ENCODE data around the gene FDXACB1. TPM values are rescaled to one million over a fixed set of nuclear protein-coding genes. Genes with fewer than 3 reads are reported as not detected.

FDXACB1 gene
- total and polyA plus RNA-seq, 9 of the 15 experiments (the other 6 are each of a cell fraction or from before 2014, with no cell fraction given): 3.2 to 7.5 (median 5.3) TPM

- in situ Hi-C loops (cut with MboI): no loop called here
- Histone ChIP-seq H3K4me1 (replicated peaks in 1 of 2; ENCODE audit: control insufficient read depth in 2 of 2, insufficient read depth in 2 of 2, low read length in 2 of 2) (peaks cover 11 to 13% of the 10 kb centered on the region in 2 experiments), H3K27me3 (ENCODE audit: control insufficient read depth in 2 of 2, insufficient read depth in 2 of 2, low read length in 2 of 2) (no peaks in the 10 kb centered on the region), H3K9me3 (replicated peaks; ENCODE audit: control insufficient read depth, insufficient read depth, low read depth, low read length) (no peaks in the 10 kb centered on the region), H3K36me3 (ENCODE audit: control insufficient read depth, insufficient read depth, low read length) (no peaks in the 10 kb centered on the region), H3K4me3 (no peak within 1 kb of the TSS), H3K27ac (ENCODE audit: extremely low read depth, low read depth, low read length) (peak within 1 kb of the TSS; percentile 28; the same call in 2 of the 3 replicates), H3K9me1 (ENCODE audit: control insufficient read depth, insufficient read depth, low read length) (no peaks in the 10 kb centered on the region), H2AFZ (ENCODE audit: low read depth, low read length) (peak within 1 kb of the TSS; percentile 88), H3K79me2 (ENCODE audit: control insufficient read depth, insufficient read depth, low read length) (no peaks in the 10 kb centered on the region), H3K4me2 (ENCODE audit: insufficient read depth, low read length) (peak within 1 kb of the TSS; percentile 38), H4K20me1 (replicated peaks; ENCODE audit: control insufficient read depth, insufficient read depth, low read length) (no peaks in the 10 kb centered on the region), H3K9ac (ENCODE audit: insufficient read depth in 1 of 2, low read depth in 2 of 2, low read length in 2 of 2) (peak within 1 kb of the TSS; percentile 19 to 38; a peak in 2 of 4 replicates)
- intact Hi-C loops (cut with micrococcal nuclease): no loop called here
- ATAC-seq: peak; percentile 73
- ChIA-PET POLR2A (interaction anchor here (1.1 kb wide), 1 partner anchor 17 kb away, joined by 3 read pairs; no protein-coding TSS in a partner anchor), CTCF (ENCODE audit: low intra/inter-chr PET ratio) (no interaction called here)
- 53% methylated on average over 14 of the region's 19 CpGs for WGBS (ENCODE audit: insufficient coverage, low coverage, missing lambda C conversion rate)
- DNase-seq (ENCODE audit: extremely low read depth in 1 of 4, low spot score in 3 of 4): peak in 2 of 4 experiments; percentile 40 to 51
- FAIRE-seq: no peak
- no TSS peak for BruUV-seq (replicated peaks)
- TF ChIP-seq ZKSCAN1 (IDR thresholded peaks at IDR 0.05; ENCODE audit: low read depth, low read length): no peak
- TF ChIP-seq ZFX (CRISPR knock-in tag; IDR thresholded peaks at IDR 0.05): 0 out of 2 replicates have a peak, but pooled peaks have one; percentile 18
- no peak for TF ChIP-seq GATAD2B (IDR thresholded peaks at IDR 0.05; ENCODE audit: borderline replicate concordance)
- no peak for TF ChIP-seq SMAD4 (CRISPR knock-in tag; conservative IDR thresholded peaks at IDR 0.05)
- no peak for TF ChIP-seq NR1H2 (CRISPR knock-in tag; IDR thresholded peaks at IDR 0.05)
- TF ChIP-seq ETV6 (IDR thresholded peaks at IDR 0.05; ENCODE audit: borderline replicate concordance in 1 of 2, low read depth in 2 of 2, low read length in 1 of 2): no peak
- no peak for TF ChIP-seq ETV6 (CRISPR knock-in tag; IDR thresholded peaks at IDR 0.05; ENCODE audit: borderline replicate concordance)
- TF ChIP-seq BCOR (IDR thresholded peaks at IDR 0.05): no peak
- no peak for TF ChIP-seq SMARCA5 (IDR thresholded peaks at IDR 0.05)
- TF ChIP-seq HDGF (IDR thresholded peaks at IDR 0.05): no peak
- TF ChIP-seq CBX3 (IDR thresholded peaks at IDR 0.05; ENCODE audit: borderline replicate concordance in 1 of 2, low read length in 2 of 2): no peak
- TF ChIP-seq TFAP4 (CRISPR knock-in tag; IDR thresholded peaks at IDR 0.05; ENCODE audit: borderline replicate concordance): peak; percentile 95
- no peak for TF ChIP-seq TBP (optimal IDR thresholded peaks at IDR 0.05; ENCODE audit: low read depth, low read length)
- TF ChIP-seq DACH1 (IDR thresholded peaks at IDR 0.05; ENCODE audit: partially characterized antibody): peak; percentile 22
- no peak for TF ChIP-seq POLR2G (IDR thresholded peaks at IDR 0.05; ENCODE audit: low read depth, low read length)
- TF ChIP-seq FOS (IDR thresholded peaks at IDR 0.05; ENCODE audit: extremely low read depth, insufficient read length): no peak
- no peak for TF ChIP-seq TOE1 (IDR thresholded peaks at IDR 0.05; ENCODE audit: borderline replicate concordance)
- no peak for TF ChIP-seq TOE1 (CRISPR knock-in tag; IDR thresholded peaks at IDR 0.05; ENCODE audit: borderline replicate concordance, low read depth)
- no peak for TF ChIP-seq FOXJ2 (tag; IDR thresholded peaks at IDR 0.05)
- no peak for TF ChIP-seq ZBTB2 (IDR thresholded peaks at IDR 0.05)
- no peak for TF ChIP-seq CCAR2 (IDR thresholded peaks at IDR 0.05; ENCODE audit: low read depth, low read length)
- peak; percentile 32; the same call in 1 of the 2 replicates for TF ChIP-seq RBFOX2 (IDR thresholded peaks at IDR 0.05; ENCODE audit: low read depth, low read length)
Observed at GRCh38 chr11:111918390-111919256, 39.7 kb upstream of the FDXACB1 start, which contains the start of gene C11orf52. Gene C11orf52 (plus strand): TSS chr11:111918913. CDS start chr11:111918973, 60 bp downstream.

Data from K562 (cell line).